ENCODE results near the gene ARSB.

ARSB gene

DNA sequence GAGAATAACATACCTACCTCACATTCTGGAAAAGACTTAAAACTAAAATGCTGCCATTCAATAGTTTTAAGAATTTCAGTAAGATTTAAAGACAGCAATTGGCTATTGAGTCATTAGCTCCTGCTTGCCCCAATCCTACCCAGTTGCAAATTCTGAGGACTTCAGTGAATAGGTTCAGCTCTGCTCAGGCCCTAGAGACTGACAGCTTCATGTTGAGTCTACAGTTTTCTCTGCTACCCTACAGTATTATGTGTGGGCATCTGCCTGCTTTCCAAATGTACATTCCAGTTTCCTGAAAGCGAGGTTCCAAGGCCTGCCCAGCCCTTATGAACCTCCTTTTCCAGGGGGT, 61.5 kb downstream of the ARSB start:
- H3K36me3 ChIP-seq (ENCODE audit: control insufficient read depth in 1 of 2, insufficient read depth in 2 of 2, low read depth in 1 of 2, low read length in 2 of 2): no peaks in the 10 kb centered on the region
- H3K9me3 ChIP-seq (ENCODE audit: control insufficient read depth, low read length): no peaks in the 10 kb centered on the region
- no peak overlapping the region for H2BK5ac ChIP-seq (ENCODE audit: low read depth, low read length, poor library complexity, severe bottlenecking)
- H3K4me1 ChIP-seq (ENCODE audit: control insufficient read depth, insufficient read depth, low read depth, low read length): peaks cover 7% of the 10 kb centered on the region
- H3K4ac ChIP-seq (ENCODE audit: low read depth in 1 of 2, low read length in 2 of 2): no peak overlapping the region
- no peaks in the 10 kb centered on the region for H3K27me3 ChIP-seq (ENCODE audit: control insufficient read depth in 1 of 2, insufficient read depth in 1 of 2, low read length in 2 of 2)
- H2BK15ac ChIP-seq (ENCODE audit: low read depth, poor library complexity, severe bottlenecking): no peak overlapping the region
- no peak overlapping the region for H3K18ac ChIP-seq (ENCODE audit: low read depth in 1 of 2, low read length in 2 of 2)
- H4K8ac ChIP-seq (ENCODE audit: low read length): no peak overlapping the region
- H2BK120ac ChIP-seq (ENCODE audit: low read depth, low read length): no peak overlapping the region
- H2AK5ac ChIP-seq (ENCODE audit: low read length, severe bottlenecking): no peak overlapping the region
- 89% methylated on average over 1 of the region's 1 CpG for WGBS
- no peak overlapping the region for H2AFZ ChIP-seq (ENCODE audit: low read depth, low read length)
- H2BK12ac ChIP-seq (ENCODE audit: low read length in 2 of 2): no peak overlapping the region
- H3K27ac ChIP-seq (ENCODE audit: low read length, poor library complexity, severe bottlenecking): no peak overlapping the region
- H3K9ac ChIP-seq (ENCODE audit: low read length): no peak overlapping the region
- H3K23ac ChIP-seq (ENCODE audit: low read length in 2 of 2): no peak overlapping the region
- peak overlapping the region in 1 of 2 experiments; percentile 10 for H3K14ac ChIP-seq (ENCODE audit: low read length in 2 of 2)
- H3K4me2 ChIP-seq (ENCODE audit: low read length, poor library complexity, severe bottlenecking): no peak overlapping the region
- no peak overlapping the region for H3K4me3 ChIP-seq (ENCODE audit: insufficient read depth in 1 of 2, low read depth in 1 of 2, low read length in 2 of 2)
- H4K91ac ChIP-seq (ENCODE audit: low read length): no peak overlapping the region
- H3K79me1 ChIP-seq (replicated peaks; ENCODE audit: low read length, poor library complexity, severe bottlenecking): peaks cover 5% of the 10 kb centered on the region
- DNase-seq: no peak

GRCh38 chr5:78922879-78923621, 62.1 kb downstream of the ARSB start:
- Histone ChIP-seq H3K4me2 (ENCODE audit: low read length, poor library complexity, severe bottlenecking) (no peak overlapping the region), H3K36me3 (ENCODE audit: control insufficient read depth in 1 of 2, insufficient read depth in 2 of 2, low read depth in 1 of 2, low read length in 2 of 2) (no peaks in the 10 kb centered on the region), H3K27me3 (ENCODE audit: control insufficient read depth in 1 of 2, insufficient read depth in 1 of 2, low read length in 2 of 2) (no peaks in the 10 kb centered on the region), H4K91ac (ENCODE audit: low read length) (no peak overlapping the region), H3K4ac (ENCODE audit: low read depth in 1 of 2, low read length in 2 of 2) (no peak overlapping the region), H3K14ac (ENCODE audit: low read length in 2 of 2) (no peak overlapping the region), H2BK12ac (ENCODE audit: low read length in 2 of 2) (no peak overlapping the region), H3K9me3 (ENCODE audit: control insufficient read depth, low read length) (no peaks in the 10 kb centered on the region), H3K4me3 (ENCODE audit: insufficient read depth in 1 of 2, low read depth in 1 of 2, low read length in 2 of 2) (no peak overlapping the region), H2BK120ac (ENCODE audit: low read depth, low read length) (no peak overlapping the region), H2AK5ac (ENCODE audit: low read length, severe bottlenecking) (no peak overlapping the region), H3K4me1 (ENCODE audit: control insufficient read depth, insufficient read depth, low read depth, low read length) (peaks cover 6% of the 10 kb centered on the region), H3K9ac (ENCODE audit: low read length) (no peak overlapping the region), H3K23ac (ENCODE audit: low read length in 2 of 2) (peak overlapping the region in 1 of 2 experiments; percentile 32), H2BK5ac (ENCODE audit: low read depth, low read length, poor library complexity, severe bottlenecking) (no peak overlapping the region), H3K27ac (ENCODE audit: low read length, poor library complexity, severe bottlenecking) (no peak overlapping the region), H2AFZ (ENCODE audit: low read depth, low read length) (no peak overlapping the region), H3K18ac (ENCODE audit: low read depth in 1 of 2, low read length in 2 of 2) (no peak overlapping the region), H4K8ac (ENCODE audit: low read length) (no peak overlapping the region), H2BK15ac (ENCODE audit: low read depth, poor library complexity, severe bottlenecking) (no peak overlapping the region), H3K79me1 (replicated peaks; ENCODE audit: low read length, poor library complexity, severe bottlenecking) (peaks cover 5% of the 10 kb centered on the region)
- WGBS: 97% methylated on average over 7 of the region's 8 CpGs
- no peak for DNase-seq

- H3K4me1 ChIP-seq (ENCODE audit: control insufficient read depth, insufficient read depth, low read depth, low read length): peaks cover 2% of the 10 kb centered on the region
- no peak overlapping the region for H3K27ac ChIP-seq (ENCODE audit: low read length, poor library complexity, severe bottlenecking)
- H3K4me3 ChIP-seq (ENCODE audit: insufficient read depth in 1 of 2, low read depth in 1 of 2, low read length in 2 of 2): no peak overlapping the region
- H2BK15ac ChIP-seq (ENCODE audit: low read depth, poor library complexity, severe bottlenecking): no peak overlapping the region
- no peak overlapping the region for H2AFZ ChIP-seq (ENCODE audit: low read depth, low read length)
- H3K9ac ChIP-seq (ENCODE audit: low read length): no peak overlapping the region
- H3K14ac ChIP-seq (ENCODE audit: low read length in 2 of 2): no peak overlapping the region
- H3K27me3 ChIP-seq (ENCODE audit: control insufficient read depth in 1 of 2, insufficient read depth in 1 of 2, low read length in 2 of 2): no peaks in the 10 kb centered on the region
- no peak overlapping the region for H3K4me2 ChIP-seq (ENCODE audit: low read length, poor library complexity, severe bottlenecking)
- peak; percentile 45 for DNase-seq
- no peaks in the 10 kb centered on the region for H3K36me3 ChIP-seq (ENCODE audit: control insufficient read depth in 1 of 2, insufficient read depth in 2 of 2, low read depth in 1 of 2, low read length in 2 of 2)
- H3K9me3 ChIP-seq (ENCODE audit: control insufficient read depth, low read length): no peaks in the 10 kb centered on the region
- peaks cover 5% of the 10 kb centered on the region for H3K79me1 ChIP-seq (replicated peaks; ENCODE audit: low read length, poor library complexity, severe bottlenecking)
- H2BK5ac ChIP-seq (ENCODE audit: low read depth, low read length, poor library complexity, severe bottlenecking): no peak overlapping the region
- H2BK12ac ChIP-seq (ENCODE audit: low read length in 2 of 2): peak overlapping the region in 1 of 2 experiments; percentile 75
- no peak overlapping the region for H3K18ac ChIP-seq (ENCODE audit: low read depth in 1 of 2, low read length in 2 of 2)
- H2AK5ac ChIP-seq (ENCODE audit: low read length, severe bottlenecking): no peak overlapping the region
- no peak overlapping the region for H4K91ac ChIP-seq (ENCODE audit: low read length)
- H3K4ac ChIP-seq (ENCODE audit: low read depth in 1 of 2, low read length in 2 of 2): no peak overlapping the region
- WGBS: 83% methylated on average over 2 of the region's 2 CpGs
- H2BK120ac ChIP-seq (ENCODE audit: low read depth, low read length): no peak overlapping the region
- no peak overlapping the region for H3K23ac ChIP-seq (ENCODE audit: low read length in 2 of 2)
- no peak overlapping the region for H4K8ac ChIP-seq (ENCODE audit: low read length)
These were observed 64.5 kb downstream of the ARSB start for GRCh38 chr5:78920604-78921003.

DNA sequence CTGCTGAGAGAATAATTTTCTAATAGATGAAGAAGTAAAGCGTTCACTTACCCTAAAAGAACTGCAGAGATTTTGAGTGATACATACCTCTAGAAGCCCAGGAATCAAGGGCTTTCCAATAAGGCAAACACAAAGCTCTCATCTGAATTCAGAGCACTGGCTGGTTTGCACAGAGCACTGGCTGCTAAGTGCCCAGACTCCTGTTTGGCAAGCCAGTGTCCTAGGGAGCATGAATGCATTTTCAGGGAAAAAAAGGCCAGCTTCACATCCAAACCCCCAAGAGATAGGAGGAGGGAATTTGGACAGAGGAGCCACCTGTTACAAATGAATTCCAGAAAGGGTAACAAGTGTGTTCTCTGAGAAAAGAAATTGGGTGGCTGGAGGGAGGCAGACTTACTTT, 65.3 kb downstream of the ARSB start:
- no peaks in the 10 kb centered on the region for H3K9me3 ChIP-seq (ENCODE audit: control insufficient read depth, low read length)
- no peak overlapping the region for H4K91ac ChIP-seq (ENCODE audit: low read length)
- no peak overlapping the region for H3K27ac ChIP-seq (ENCODE audit: low read length, poor library complexity, severe bottlenecking)
- H2AFZ ChIP-seq (ENCODE audit: low read depth, low read length): no peak overlapping the region
- H3K4me1 ChIP-seq (ENCODE audit: control insufficient read depth, insufficient read depth, low read depth, low read length): peaks cover 2% of the 10 kb centered on the region
- H3K14ac ChIP-seq (ENCODE audit: low read length in 2 of 2): no peak overlapping the region
- no peak for DNase-seq
- no peak overlapping the region for H3K9ac ChIP-seq (ENCODE audit: low read length)
- no peak overlapping the region for H2BK15ac ChIP-seq (ENCODE audit: low read depth, poor library complexity, severe bottlenecking)
- H3K79me1 ChIP-seq (replicated peaks; ENCODE audit: low read length, poor library complexity, severe bottlenecking): peaks cover 5% of the 10 kb centered on the region
- H3K4me3 ChIP-seq (ENCODE audit: insufficient read depth in 1 of 2, low read depth in 1 of 2, low read length in 2 of 2): no peak overlapping the region
- H2BK5ac ChIP-seq (ENCODE audit: low read depth, low read length, poor library complexity, severe bottlenecking): no peak overlapping the region
- no peak overlapping the region for H3K4me2 ChIP-seq (ENCODE audit: low read length, poor library complexity, severe bottlenecking)
- no peaks in the 10 kb centered on the region for H3K36me3 ChIP-seq (ENCODE audit: control insufficient read depth in 1 of 2, insufficient read depth in 2 of 2, low read depth in 1 of 2, low read length in 2 of 2)
- WGBS: 87% methylated on average over 1 of the region's 1 CpG
- no peak overlapping the region for H2AK5ac ChIP-seq (ENCODE audit: low read length, severe bottlenecking)
- H3K27me3 ChIP-seq (ENCODE audit: control insufficient read depth in 1 of 2, insufficient read depth in 1 of 2, low read length in 2 of 2): no peaks in the 10 kb centered on the region
- H3K4ac ChIP-seq (ENCODE audit: low read depth in 1 of 2, low read length in 2 of 2): no peak overlapping the region
- H3K18ac ChIP-seq (ENCODE audit: low read depth in 1 of 2, low read length in 2 of 2): no peak overlapping the region
- no peak overlapping the region for H4K8ac ChIP-seq (ENCODE audit: low read length)
- no peak overlapping the region for H2BK12ac ChIP-seq (ENCODE audit: low read length in 2 of 2)
- no peak overlapping the region for H3K23ac ChIP-seq (ENCODE audit: low read length in 2 of 2)
- H2BK120ac ChIP-seq (ENCODE audit: low read depth, low read length): no peak overlapping the region
